Fibroblast of lung (primary cell): ENCODE results near the gene PDE4D. TPM values are rescaled to one million over a fixed set of nuclear protein-coding genes. Genes with fewer than 3 reads are reported as not detected.

Source experiments
- DNase-seq, 2 donors: peaks; one replicate each; pipeline versions ENCODE4 v3.0.0 to v3.0.0-alpha.2; 2010; ENCODE audit warnings: low read depth in 2 of 2
- H2AFZ ChIP-seq: 2 replicates; pipeline ENCODE4 v1.5.1; 2012; ENCODE audit warnings: low read length, control low read depth, inconsistent platforms
- H3K27ac ChIP-seq: 2 replicates; pipeline ENCODE4 v1.5.1; 2011; ENCODE audit warnings: low read length, control low read depth; ENCODE audit not compliant: insufficient read depth
- H3K27me3 ChIP-seq: 2 replicates; pipeline ENCODE4 v1.5.1; 2011; ENCODE audit warnings: mild to moderate bottlenecking, low read length; ENCODE audit not compliant: control insufficient read depth, insufficient read depth
- H3K36me3 ChIP-seq: 2 replicates; pipeline ENCODE4 v1.5.1; 2011; ENCODE audit warnings: low read length; ENCODE audit not compliant: control insufficient read depth, insufficient read depth
- H3K4me1 ChIP-seq: 2 replicates; pipeline ENCODE4 v1.5.1; 2011; ENCODE audit warnings: low read length; ENCODE audit not compliant: control insufficient read depth, insufficient read depth; ENCODE audit errors: extremely low read depth
- H3K4me2 ChIP-seq: 2 replicates; pipeline ENCODE4 v1.5.1; 2011; ENCODE audit warnings: low read length, control low read depth; ENCODE audit not compliant: insufficient read depth; ENCODE audit errors: extremely low read depth
- H3K4me3 ChIP-seq, 4 experiments: fragments of 200-600 bp in 1 of 4; sonication (generic) in 1 of 4; replicated peaks in 1 of 4; 2 replicates each; pipeline ENCODE4 v1.5.1; 2011 to 2016; ENCODE audit warnings: low read length in 4 of 4, low read depth in 3 of 4, mild to moderate bottlenecking in 3 of 4, control low read depth in 2 of 4, inconsistent platforms in 1 of 4, mixed read lengths in 1 of 4; ENCODE audit not compliant: insufficient read depth in 1 of 4; ENCODE audit errors: control extremely low read depth in 1 of 4
- H3K79me2 ChIP-seq: 2 replicates; pipeline ENCODE4 v1.5.1; 2012; ENCODE audit warnings: mild to moderate bottlenecking, low read length, inconsistent platforms; ENCODE audit not compliant: control insufficient read depth, insufficient read depth
- H3K9ac ChIP-seq: 2 replicates; pipeline ENCODE4 v1.5.1; 2011; ENCODE audit warnings: mild to moderate bottlenecking, low read length, control low read depth; ENCODE audit not compliant: insufficient read depth
- H3K9me3 ChIP-seq: 2 replicates; pipeline ENCODE4 v1.5.1; 2012; ENCODE audit warnings: low read depth, low read length; ENCODE audit not compliant: control insufficient read depth, insufficient read depth
- H4K20me1 ChIP-seq: 2 replicates; pipeline ENCODE4 v1.5.1; 2011; ENCODE audit warnings: low read length; ENCODE audit not compliant: control insufficient read depth, insufficient read depth; ENCODE audit errors: extremely low read depth
- EZH2 ChIP-seq: IDR thresholded peaks from 2 replicates; pipeline ENCODE4 v1.5.1; 2012; ENCODE audit warnings: low read length, control low read depth, mild to moderate bottlenecking; ENCODE audit errors: missing control alignments
- polyA plus RNA-seq, 2 donors: library from polyadenylated mRNA; depleted of rRNA in 1 of 2; stranded (reverse) in 1 of 2; unstranded in 1 of 2; fragments of >200 nt; gene quantifications; 2 replicates each; pipeline ENCODE4 v1.2.1, GENCODE V29; 2011 to 2012; ENCODE audit warnings: missing spikeins in 1 of 2
- total RNA-seq: library from RNA; depleted of rRNA; stranded (reverse); fragments of >200 nt; gene quantifications from 2 replicates; pipeline ENCODE4 v1.2.1, GENCODE V29; 2014
- TF ChIP-seq, protein P1 (sequence below), 2 donors: IDR thresholded peaks in 1 of 2; conservative IDR thresholded peaks in 1 of 2; 1 replicate in 1 of 2; 2 replicates in 1 of 2; pipeline ENCODE4 v1.5.1; 2011 to 2012; ENCODE audit warnings: low read length in 2 of 2, control low read depth in 1 of 2, inconsistent platforms in 1 of 2, low read depth in 1 of 2, mild to moderate bottlenecking in 1 of 2

PDE4D gene
- total and polyA plus RNA-seq, 2 donors (not counting 1 experiment from before 2014, with no cell fraction given) = 2.1 to 8.3 TPM

GRCh38 chr5:59922220-59922619 is 28.7 kb upstream of the PDE4D start:
- Histone ChIP-seq H3K4me3 (no peak overlapping the region), H4K20me1 (no peaks in the 10 kb centered on the region), H3K79me2 (no peaks in the 10 kb centered on the region), H3K4me2 (no peak overlapping the region), H3K4me1 (no peaks in the 10 kb centered on the region), H3K9ac (no peak overlapping the region), H3K27me3 (no peaks in the 10 kb centered on the region), H3K9me3 (no peaks in the 10 kb centered on the region), H2AFZ (no peak overlapping the region), H3K36me3 (no peaks in the 10 kb centered on the region), H3K27ac (no peak overlapping the region)
- DNase-seq = no peak
- no peak for TF ChIP-seq EZH2
- TF ChIP-seq, protein P1, sequence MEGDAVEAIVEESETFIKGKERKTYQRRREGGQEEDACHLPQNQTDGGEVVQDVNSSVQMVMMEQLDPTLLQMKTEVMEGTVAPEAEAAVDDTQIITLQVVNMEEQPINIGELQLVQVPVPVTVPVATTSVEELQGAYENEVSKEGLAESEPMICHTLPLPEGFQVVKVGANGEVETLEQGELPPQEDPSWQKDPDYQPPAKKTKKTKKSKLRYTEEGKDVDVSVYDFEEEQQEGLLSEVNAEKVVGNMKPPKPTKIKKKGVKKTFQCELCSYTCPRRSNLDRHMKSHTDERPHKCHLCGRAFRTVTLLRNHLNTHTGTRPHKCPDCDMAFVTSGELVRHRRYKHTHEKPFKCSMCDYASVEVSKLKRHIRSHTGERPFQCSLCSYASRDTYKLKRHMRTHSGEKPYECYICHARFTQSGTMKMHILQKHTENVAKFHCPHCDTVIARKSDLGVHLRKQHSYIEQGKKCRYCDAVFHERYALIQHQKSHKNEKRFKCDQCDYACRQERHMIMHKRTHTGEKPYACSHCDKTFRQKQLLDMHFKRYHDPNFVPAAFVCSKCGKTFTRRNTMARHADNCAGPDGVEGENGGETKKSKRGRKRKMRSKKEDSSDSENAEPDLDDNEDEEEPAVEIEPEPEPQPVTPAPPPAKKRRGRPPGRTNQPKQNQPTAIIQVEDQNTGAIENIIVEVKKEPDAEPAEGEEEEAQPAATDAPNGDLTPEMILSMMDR (conservative IDR thresholded peaks at IDR 0.05 in 1 of 2, IDR thresholded peaks at IDR 0.05 in 1 of 2; ENCODE audit: low read depth in 1 of 2, low read length in 2 of 2) = no peak

GRCh38 chr5:59921816-59922215 is 28.3 kb upstream of the PDE4D start:
- Histone ChIP-seq H3K27me3 (no peaks in the 10 kb centered on the region), H3K9me3 (no peaks in the 10 kb centered on the region), H3K4me1 (no peaks in the 10 kb centered on the region), H3K79me2 (no peaks in the 10 kb centered on the region), H2AFZ (no peak overlapping the region), H3K4me3 (no peak overlapping the region), H3K27ac (no peak overlapping the region), H4K20me1 (no peaks in the 10 kb centered on the region), H3K36me3 (no peaks in the 10 kb centered on the region), H3K4me2 (no peak overlapping the region), H3K9ac (no peak overlapping the region)
- TF ChIP-seq EZH2 = no peak
- TF ChIP-seq, protein P1 (conservative IDR thresholded peaks at IDR 0.05 in 1 of 2, IDR thresholded peaks at IDR 0.05 in 1 of 2; ENCODE audit: low read depth in 1 of 2, low read length in 2 of 2) = no peak
- no peak for DNase-seq

DNA sequence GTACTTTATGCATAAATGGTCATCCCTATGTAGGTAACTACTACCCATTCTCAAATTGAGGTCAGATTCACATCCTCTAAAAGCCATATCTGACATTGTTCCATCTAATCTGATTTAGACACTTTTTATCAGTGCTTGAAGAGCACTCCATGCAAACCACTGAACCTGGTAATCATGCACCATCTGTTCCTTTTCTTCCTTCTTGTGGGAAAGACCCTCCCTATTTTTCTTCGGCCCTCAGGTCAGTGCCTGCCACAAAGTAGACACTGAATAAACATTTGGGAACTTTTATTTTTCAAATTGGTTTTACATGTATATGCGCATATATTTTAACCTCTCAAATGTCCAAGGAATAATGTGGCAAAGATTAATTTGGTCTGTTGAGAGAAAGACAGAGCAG is 26.0 kb upstream of the PDE4D start:
- no peaks in the 10 kb centered on the region for H3K4me1 ChIP-seq
- H3K79me2 ChIP-seq = no peaks in the 10 kb centered on the region
- H3K4me2 ChIP-seq = no peak overlapping the region
- TF ChIP-seq EZH2 = no peak
- TF ChIP-seq, protein P1 (conservative IDR thresholded peaks at IDR 0.05 in 1 of 2, IDR thresholded peaks at IDR 0.05 in 1 of 2; ENCODE audit: low read depth in 1 of 2, low read length in 2 of 2) = no peak
- H3K36me3 ChIP-seq = no peaks in the 10 kb centered on the region
- H3K27ac ChIP-seq = no peak overlapping the region
- no peak overlapping the region for H3K9ac ChIP-seq
- H4K20me1 ChIP-seq = no peaks in the 10 kb centered on the region
- H3K4me3 ChIP-seq = no peak overlapping the region
- no peak for DNase-seq
- no peaks in the 10 kb centered on the region for H3K9me3 ChIP-seq
- H2AFZ ChIP-seq = no peak overlapping the region
- no peaks in the 10 kb centered on the region for H3K27me3 ChIP-seq
